Measurements from ENCODE around the gene MARK3. TPM values are rescaled to one million over a fixed set of nuclear protein-coding genes. Genes with fewer than 3 reads are reported as not detected.

MARK3 gene
- total and polyA plus RNA-seq, 2 of the 13 experiments (the other 11 are each of a cell fraction or from before 2014, with no cell fraction given) = 47.7 to 56.6 TPM

GRCh38 chr14:103518422-103519042, 133.3 kb downstream of the MARK3 start (continued):
- TF ChIP-seq ZNF318 (CRISPR knock-in tag; IDR thresholded peaks at IDR 0.05) = no peak
- no peak for TF ChIP-seq LRRFIP1 (CRISPR knock-in tag; conservative IDR thresholded peaks at IDR 0.05)
- TF ChIP-seq ZNF747 (CRISPR knock-in tag; IDR thresholded peaks at IDR 0.05; ENCODE audit: borderline replicate concordance) = 0 out of 2 replicates have a peak, but pooled peaks have one; percentile 22
- no peak for TF ChIP-seq ZNF562 (CRISPR knock-in tag; IDR thresholded peaks at IDR 0.05; ENCODE audit: borderline replicate concordance)
- TF ChIP-seq ZNF619 (CRISPR knock-in tag; IDR thresholded peaks at IDR 0.05) = peak; percentile 81; the same call in 1 of the 2 replicates
- no peak for TF ChIP-seq ZNF557 (CRISPR knock-in tag; IDR thresholded peaks at IDR 0.05)
- no peak for TF ChIP-seq NKX3-1 (CRISPR knock-in tag; IDR thresholded peaks at IDR 0.05)
- no peak for TF ChIP-seq PRDM4 (CRISPR knock-in tag; IDR thresholded peaks at IDR 0.05; ENCODE audit: borderline replicate concordance)
- no peak for TF ChIP-seq TMF1 (CRISPR knock-in tag; IDR thresholded peaks at IDR 0.05; ENCODE audit: low read depth)
- TF ChIP-seq FOXP1 (IDR thresholded peaks at IDR 0.05) = no peak
- no peak for TF ChIP-seq FOXP1 (CRISPR knock-in tag; IDR thresholded peaks at IDR 0.05)
- TF ChIP-seq SP2 (CRISPR knock-in tag; IDR thresholded peaks at IDR 0.05) = no peak
- no peak for TF ChIP-seq ZBTB43 (CRISPR knock-in tag; conservative IDR thresholded peaks at IDR 0.05)
- no peak for TF ChIP-seq TOPORS (CRISPR knock-in tag; IDR thresholded peaks at IDR 0.05)
- TF ChIP-seq ATF7-NPFF (CRISPR knock-in tag; IDR thresholded peaks at IDR 0.05; ENCODE audit: low read depth) = no peak
- 0 out of 2 replicates have a peak, but pooled peaks have one; percentile 60 for TF ChIP-seq CAMTA2 (CRISPR knock-in tag; IDR thresholded peaks at IDR 0.05; ENCODE audit: borderline replicate concordance)
